Smooth muscle cell (in vitro differentiated cells): ENCODE measurements around the gene KCND2. TPM values are rescaled to one million over a fixed set of nuclear protein-coding genes. Genes with fewer than 3 reads are reported as not detected.

Source experiments
- DNase-seq: peaks from one replicate; lab custom pipeline; 2025; ENCODE audit not compliant: unreplicated experiment; lab: John Stamatoyannopoulos, UW
- H2AFZ ChIP-seq: fragments of 200-600 bp; sonication (generic); 2 replicates; pipeline ENCODE4 v1.6.0; 2016; ENCODE audit warnings: antibody characterized with exemption, low read depth, mild to moderate bottlenecking
- H3F3A ChIP-seq: fragments of 200-600 bp; sonication (generic); 2 replicates; pipeline ENCODE4 v1.6.0; 2017; ENCODE audit warnings: antibody characterized with exemption, low read depth
- H3K27ac ChIP-seq: fragments of 200-600 bp; sonication (generic); 2 replicates; pipeline ENCODE4 v1.5.1; 2016; ENCODE audit warnings: low read depth, mild to moderate bottlenecking
- H3K27me3 ChIP-seq: fragments of 200-600 bp; sonication (generic); 2 replicates; pipeline ENCODE4 v1.6.1; 2016; ENCODE audit warnings: low read depth, mild to moderate bottlenecking
- H3K36me3 ChIP-seq: fragments of 200-600 bp; sonication (generic); 2 replicates; pipeline ENCODE4 v1.5.1; 2016; ENCODE audit warnings: low read depth
- H3K4me1 ChIP-seq: fragments of 200-600 bp; sonication (generic); 2 replicates; pipeline ENCODE4 v1.5.1; 2016; ENCODE audit warnings: low read depth
- H3K4me2 ChIP-seq: fragments of 200-600 bp; sonication (generic); 2 replicates; pipeline ENCODE4 v1.6.0; 2016; ENCODE audit warnings: mild to moderate bottlenecking
- H3K4me3 ChIP-seq: fragments of 200-600 bp; sonication (generic); 2 replicates; pipeline ENCODE4 v1.5.1; 2016; ENCODE audit warnings: mild to moderate bottlenecking
- H3K79me2 ChIP-seq: fragments of 200-600 bp; sonication (generic); 2 replicates; pipeline ENCODE4 v1.6.0; 2016; ENCODE audit warnings: low read depth, mild to moderate bottlenecking
- H3K9ac ChIP-seq: fragments of 200-600 bp; sonication (generic); 2 replicates; pipeline ENCODE4 v1.6.0; 2016; ENCODE audit warnings: low read depth
- H3K9me3 ChIP-seq: fragments of 200-600 bp; sonication (generic); replicated peaks from 2 replicates; pipeline ENCODE4 v1.5.1; 2016; ENCODE audit warnings: low read depth
- H4K20me1 ChIP-seq: fragments of 200-600 bp; sonication (generic); 2 replicates; pipeline ENCODE4 v1.6.0; 2016; ENCODE audit warnings: low read depth
- CTCF ChIP-seq: fragments of 200-600 bp; sonication (generic); IDR thresholded peaks from 2 replicates; pipeline ENCODE4 v1.5.1; 2017; ENCODE audit warnings: borderline replicate concordance, mild to moderate bottlenecking, antibody characterized with exemption; ENCODE audit not compliant: insufficient read depth, poor library complexity, severe bottlenecking
- WGBS: methylation state at CpG from one replicate; pipeline ENCODE4 v1.1.7; 2016; ENCODE audit warnings: low lambda C conversion rate; 5-methylcytosine and 5-hydroxymethylcytosine counted together
- polyA plus RNA-seq: library from polyadenylated mRNA; unstranded; fragments of >200 nt; fragmentation: Nextera tagmentation; extraction: Ambion mirVana; gene quantifications from 2 replicates; pipeline ENCODE4 v1.2.1, GENCODE V29; 2016
- total RNA-seq: library from RNA; depleted of rRNA; stranded (reverse); fragments of >200 nt; gene quantifications from 2 replicates; pipeline ENCODE4 v1.2.3, GENCODE V29; 2014

KCND2 gene
- total RNA-seq (2.9 and 5.6 TPM in 2 replicates), polyA plus RNA-seq (1.2 and 1.6 TPM in 2 replicates)

- no peak within 1 kb of the TSS for H3K27ac ChIP-seq
Measured at GRCh38 chr7:120272701-120273475, at the start of gene KCND2. KCND2 (plus strand) TSS chr7:120273175.

GRCh38 chr7:120226188-120226587 lies 46.8 kb upstream of the KCND2 start:
- no peak for TF ChIP-seq CTCF
- no peak overlapping the region for H3K4me3 ChIP-seq
- DNase-seq: no peak
- H3K4me1 ChIP-seq: no peaks in the 10 kb centered on the region
- H3K27me3 ChIP-seq: no peaks in the 10 kb centered on the region
- H3K36me3 ChIP-seq: no peaks in the 10 kb centered on the region
- no peak overlapping the region for H3K27ac ChIP-seq
- H3K79me2 ChIP-seq: no peaks in the 10 kb centered on the region
- no peak overlapping the region for H3K9ac ChIP-seq
- H3K4me2 ChIP-seq: no peak overlapping the region
- H2AFZ ChIP-seq: no peak overlapping the region
- no peaks in the 10 kb centered on the region for H3K9me3 ChIP-seq
- no peaks in the 10 kb centered on the region for H4K20me1 ChIP-seq
- H3F3A ChIP-seq: no peaks in the 10 kb centered on the region
- 86% methylated on average over 1 of the region's 1 CpG for WGBS

More at GRCh38 chr7:120272701-120273475, at the start of gene KCND2:
- WGBS: under 1% methylated on average over 53 of the region's 69 CpGs
- Histone ChIP-seq H3K4me1 (no peaks in the 10 kb centered on the region), H3K9ac (peak within 1 kb of the TSS; percentile 7), H3K27me3 (peaks cover 6% of the 10 kb centered on the region), H3K4me3 (peak within 1 kb of the TSS; percentile 62), H3K4me2 (peak within 1 kb of the TSS; percentile 98), H2AFZ (peak within 1 kb of the TSS; percentile 93), H3K36me3 (no peaks in the 10 kb centered on the region), H3K9me3 (no peaks in the 10 kb centered on the region), H4K20me1 (no peaks in the 10 kb centered on the region), H3F3A (no peaks in the 10 kb centered on the region), H3K79me2 (no peaks in the 10 kb centered on the region)
- no peak for DNase-seq
- TF ChIP-seq CTCF: no peak

GRCh38 chr7:120227255-120227654 lies 45.7 kb upstream of the KCND2 start:
- no peaks in the 10 kb centered on the region for H4K20me1 ChIP-seq
- no peaks in the 10 kb centered on the region for H3K4me1 ChIP-seq
- no peak for DNase-seq
- no peak overlapping the region for H3K9ac ChIP-seq
- H3K79me2 ChIP-seq: no peaks in the 10 kb centered on the region
- H3K27me3 ChIP-seq: no peaks in the 10 kb centered on the region
- no peaks in the 10 kb centered on the region for H3F3A ChIP-seq
- H3K9me3 ChIP-seq: no peaks in the 10 kb centered on the region
- no peak overlapping the region for H3K27ac ChIP-seq
- no peak overlapping the region for H3K4me3 ChIP-seq
- WGBS: 92% methylated on average over 3 of the region's 3 CpGs
- no peak for TF ChIP-seq CTCF
- no peak overlapping the region for H3K4me2 ChIP-seq
- no peak overlapping the region for H2AFZ ChIP-seq
- H3K36me3 ChIP-seq: no peaks in the 10 kb centered on the region

- no peak for TF ChIP-seq CTCF
- no peak overlapping the region for H3K9ac ChIP-seq
- H2AFZ ChIP-seq: no peak overlapping the region
- H3K27ac ChIP-seq: no peak overlapping the region
- H4K20me1 ChIP-seq: no peaks in the 10 kb centered on the region
- WGBS: 83% methylated on average over 3 of the region's 3 CpGs
- H3F3A ChIP-seq: no peaks in the 10 kb centered on the region
- no peaks in the 10 kb centered on the region for H3K36me3 ChIP-seq
- DNase-seq: no peak
- H3K4me2 ChIP-seq: no peak overlapping the region
- H3K4me1 ChIP-seq: no peaks in the 10 kb centered on the region
- no peaks in the 10 kb centered on the region for H3K79me2 ChIP-seq
- H3K4me3 ChIP-seq: no peak overlapping the region
- no peaks in the 10 kb centered on the region for H3K9me3 ChIP-seq
- no peaks in the 10 kb centered on the region for H3K27me3 ChIP-seq
Measured at GRCh38 chr7:120229084-120229483, 43.9 kb upstream of the KCND2 start.
